Measurements from ENCODE around the gene ATP6V1A. TPM values are rescaled to one million over a fixed set of nuclear protein-coding genes. Genes with fewer than 3 reads are reported as not detected.

Gene ATP6V1A
- total RNA-seq, 2 experiments from 2014 or later, result 8.7 to 9.4 TPM

DNA sequence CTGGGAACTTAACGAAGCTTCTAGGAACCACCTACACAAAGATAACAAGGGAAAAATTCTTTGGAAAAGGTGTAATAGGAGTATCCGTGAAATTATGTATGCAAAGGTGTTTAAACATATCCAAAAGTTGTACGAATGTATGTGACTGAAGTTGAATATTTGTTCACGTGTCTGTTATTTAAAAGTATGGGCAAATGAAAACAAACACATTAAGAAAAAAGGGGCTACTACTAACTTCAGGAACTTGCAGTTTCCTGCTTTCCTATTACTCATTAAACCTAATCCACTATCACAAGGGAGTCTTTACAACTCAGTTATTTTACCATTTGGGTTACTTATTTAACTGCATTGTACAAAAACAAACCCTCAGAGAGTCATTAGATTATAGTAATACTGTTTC, 57.8 kb downstream of the ATP6V1A start:
- TF ChIP-seq, protein P1, sequence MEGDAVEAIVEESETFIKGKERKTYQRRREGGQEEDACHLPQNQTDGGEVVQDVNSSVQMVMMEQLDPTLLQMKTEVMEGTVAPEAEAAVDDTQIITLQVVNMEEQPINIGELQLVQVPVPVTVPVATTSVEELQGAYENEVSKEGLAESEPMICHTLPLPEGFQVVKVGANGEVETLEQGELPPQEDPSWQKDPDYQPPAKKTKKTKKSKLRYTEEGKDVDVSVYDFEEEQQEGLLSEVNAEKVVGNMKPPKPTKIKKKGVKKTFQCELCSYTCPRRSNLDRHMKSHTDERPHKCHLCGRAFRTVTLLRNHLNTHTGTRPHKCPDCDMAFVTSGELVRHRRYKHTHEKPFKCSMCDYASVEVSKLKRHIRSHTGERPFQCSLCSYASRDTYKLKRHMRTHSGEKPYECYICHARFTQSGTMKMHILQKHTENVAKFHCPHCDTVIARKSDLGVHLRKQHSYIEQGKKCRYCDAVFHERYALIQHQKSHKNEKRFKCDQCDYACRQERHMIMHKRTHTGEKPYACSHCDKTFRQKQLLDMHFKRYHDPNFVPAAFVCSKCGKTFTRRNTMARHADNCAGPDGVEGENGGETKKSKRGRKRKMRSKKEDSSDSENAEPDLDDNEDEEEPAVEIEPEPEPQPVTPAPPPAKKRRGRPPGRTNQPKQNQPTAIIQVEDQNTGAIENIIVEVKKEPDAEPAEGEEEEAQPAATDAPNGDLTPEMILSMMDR (IDR thresholded peaks at IDR 0.05), result no peak
- Histone ChIP-seq H3K4me1 (ENCODE audit: insufficient read depth, low read length) (no peaks in the 10 kb centered on the region), H3K4me3 (ENCODE audit: low read length) (no peak overlapping the region), H3K9me3 (ENCODE audit: control insufficient read depth in 1 of 2, insufficient read depth in 1 of 2, low read length in 2 of 2) (no peaks in the 10 kb centered on the region), H3K36me3 (ENCODE audit: insufficient read depth, low read length) (peaks cover 48% of the 10 kb centered on the region), H3K27ac (ENCODE audit: low read depth in 1 of 2, low read length in 2 of 2) (no peak overlapping the region), H3K27me3 (ENCODE audit: control insufficient read depth in 1 of 2, insufficient read depth in 2 of 2, low read length in 2 of 2) (no peaks in the 10 kb centered on the region)
- Mint-ChIP-seq H3K4me1 (ENCODE audit: low read depth) (no peaks in the 10 kb centered on the region), H3K9me3 (no peaks in the 10 kb centered on the region), H3K27ac (no peak overlapping the region), H3K27me3 (no peaks in the 10 kb centered on the region), H3K36me3 (ENCODE audit: low read depth) (peaks cover 72% of the 10 kb centered on the region), H3K4me3 (no peak overlapping the region)
- ChIA-PET POLR2A (no interaction called here), CTCF (no interaction called here)
- no peak for DNase-seq
- no peak for ATAC-seq (ENCODE audit: poor library complexity)
- intact Hi-C loops (cut with DNase I, micrococcal nuclease), result no loop called here

DNA sequence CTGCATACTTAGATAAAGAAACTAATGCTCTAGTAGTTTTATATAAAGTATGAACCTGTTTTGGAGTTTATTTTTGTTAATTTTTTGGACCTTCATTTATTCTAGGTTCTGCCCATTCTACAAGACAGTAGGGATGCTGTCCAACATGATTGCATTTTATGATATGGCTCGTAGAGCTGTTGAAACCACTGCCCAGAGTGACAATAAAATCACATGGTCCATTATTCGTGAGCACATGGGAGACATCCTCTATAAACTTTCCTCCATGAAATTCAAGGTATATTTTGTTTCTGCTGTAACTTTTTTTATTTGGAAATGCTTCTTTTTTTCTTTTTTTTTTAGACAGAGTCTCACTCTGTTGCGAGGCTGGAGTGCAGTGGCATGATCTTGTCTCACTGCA, 58.4 kb downstream of the ATP6V1A start:
- H3K27me3 Mint-ChIP-seq, result no peaks in the 10 kb centered on the region
- H3K36me3 ChIP-seq (ENCODE audit: insufficient read depth, low read length), result peaks cover 48% of the 10 kb centered on the region
- H3K9me3 ChIP-seq (ENCODE audit: control insufficient read depth in 1 of 2, insufficient read depth in 1 of 2, low read length in 2 of 2), result no peaks in the 10 kb centered on the region
- peaks cover 71% of the 10 kb centered on the region for H3K36me3 Mint-ChIP-seq (ENCODE audit: low read depth)
- intact Hi-C loops (cut with DNase I, micrococcal nuclease), result no loop called here
- H3K4me1 Mint-ChIP-seq (ENCODE audit: low read depth), result no peaks in the 10 kb centered on the region
- no peaks in the 10 kb centered on the region for H3K9me3 Mint-ChIP-seq
- H3K27ac Mint-ChIP-seq, result no peak overlapping the region
- no peak for DNase-seq
- no peaks in the 10 kb centered on the region for H3K27me3 ChIP-seq (ENCODE audit: control insufficient read depth in 1 of 2, insufficient read depth in 2 of 2, low read length in 2 of 2)
- H3K4me3 ChIP-seq (ENCODE audit: low read length), result no peak overlapping the region
- TF ChIP-seq, protein P1 (IDR thresholded peaks at IDR 0.05), result no peak
- ChIA-PET CTCF (no interaction called here), POLR2A (no interaction called here)
- ATAC-seq (ENCODE audit: poor library complexity), result no peak
- no peak overlapping the region for H3K27ac ChIP-seq (ENCODE audit: low read depth in 1 of 2, low read length in 2 of 2)
- H3K4me3 Mint-ChIP-seq, result no peak overlapping the region
- H3K4me1 ChIP-seq (ENCODE audit: insufficient read depth, low read length), result no peaks in the 10 kb centered on the region

DNA sequence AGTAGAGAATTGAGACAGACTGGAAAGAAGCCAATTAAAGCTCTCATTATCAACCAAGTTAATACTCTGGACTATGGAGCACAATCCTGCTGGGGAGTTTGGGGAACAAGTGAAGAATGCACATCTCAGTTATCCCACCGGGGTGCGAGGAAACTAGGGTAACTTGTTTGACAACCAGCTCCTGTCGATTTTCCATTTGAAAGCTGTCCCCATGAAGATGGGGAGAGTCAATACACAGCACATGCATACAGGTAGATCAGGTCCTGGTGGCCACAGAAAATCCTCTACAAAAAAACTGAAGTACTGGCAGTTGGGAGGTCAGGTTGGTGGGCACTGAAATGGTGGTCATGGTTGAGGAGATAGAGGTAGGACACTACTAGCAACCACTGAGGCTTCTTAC, 66.0 kb downstream of the ATP6V1A start:
- no peaks in the 10 kb centered on the region for H3K27me3 Mint-ChIP-seq
- intact Hi-C loops (cut with DNase I, micrococcal nuclease), result no loop called here
- H3K4me1 ChIP-seq (ENCODE audit: insufficient read depth, low read length), result no peaks in the 10 kb centered on the region
- DNase-seq (no peak), ATAC-seq (ENCODE audit: poor library complexity) (no peak)
- H3K27me3 ChIP-seq (ENCODE audit: control insufficient read depth in 1 of 2, insufficient read depth in 2 of 2, low read length in 2 of 2), result no peaks in the 10 kb centered on the region
- no peak overlapping the region for H3K4me3 Mint-ChIP-seq
- H3K36me3 Mint-ChIP-seq (ENCODE audit: low read depth), result peaks cover 30% of the 10 kb centered on the region
- H3K36me3 ChIP-seq (ENCODE audit: insufficient read depth, low read length), result peaks cover 8% of the 10 kb centered on the region
- H3K27ac ChIP-seq (ENCODE audit: low read depth in 1 of 2, low read length in 2 of 2), result no peak overlapping the region
- ChIA-PET POLR2A (no interaction called here), CTCF (interaction anchor here (0.7 to 0.9 kb wide), 3 partner anchors 9 to 1955 kb away, joined by 3 to 5 read pairs (median 3); no protein-coding TSS in a partner anchor)
- no peak overlapping the region for H3K27ac Mint-ChIP-seq
- H3K4me1 Mint-ChIP-seq (ENCODE audit: low read depth), result no peaks in the 10 kb centered on the region
- H3K4me3 ChIP-seq (ENCODE audit: low read length), result no peak overlapping the region
- no peaks in the 10 kb centered on the region for H3K9me3 ChIP-seq (ENCODE audit: control insufficient read depth in 1 of 2, insufficient read depth in 1 of 2, low read length in 2 of 2)
- TF ChIP-seq, protein P1 (IDR thresholded peaks at IDR 0.05), result no peak
- no peaks in the 10 kb centered on the region for H3K9me3 Mint-ChIP-seq

All from CD4-positive, alpha-beta T cell (primary cell).